MCF 10A (cell line): ENCODE results near the gene NSF. TPM values are rescaled to one million over a fixed set of nuclear protein-coding genes. Genes with fewer than 3 reads are reported as not detected.
A peak's percentile ranks its signal among the peaks of the same experiment; 100 is the strongest.

Source experiments
- BruUV-seq: library from RNA; stranded (reverse); fragments of 400-500 nt; replicated peaks from 2 replicates; lab custom pipeline; 2021; lab: Mats Ljungman, UMichigan
- CTCF ChIA-PET: fragments of 300-600 bp; sonication (Branson Sonifier 250); formaldehyde crosslinking; extraction: SDS; loops from one replicate; lab custom pipeline; 2021; ENCODE audit warnings: antibody characterized with exemption, inconsistent platforms; lab: Yijun Ruan, JAX
- POLR2A ChIA-PET: fragments of 300-600, 350-650 bp; sonication (Branson Sonifier 250); formaldehyde crosslinking; extraction: SDS; loops from one replicate; lab custom pipeline; 2020; ENCODE audit warnings: antibody characterized with exemption, inconsistent platforms; lab: Yijun Ruan, JAX
- DNase-seq: peaks from one replicate; pipeline ENCODE4 v3.0.0-alpha.2; 2018; ENCODE audit not compliant: unreplicated experiment
- H3K27ac Mint-ChIP-seq: one replicate; pipeline ENCODE4 v1.8.0; 2022; ENCODE audit warnings: mild to moderate bottlenecking, low read depth, mixed read lengths; ENCODE audit not compliant: unreplicated experiment
- H3K27me3 Mint-ChIP-seq: one replicate; pipeline ENCODE4 v1.8.0; 2022; ENCODE audit warnings: mixed read lengths; ENCODE audit not compliant: insufficient read depth, unreplicated experiment
- H3K36me3 Mint-ChIP-seq: one replicate; pipeline ENCODE4 v1.8.0; 2022; ENCODE audit warnings: mild to moderate bottlenecking, moderate library complexity, mixed read lengths; ENCODE audit not compliant: insufficient read depth, unreplicated experiment
- H3K4me1 Mint-ChIP-seq: one replicate; pipeline ENCODE4 v1.8.0; 2022; ENCODE audit warnings: mixed read lengths; ENCODE audit not compliant: insufficient read depth, unreplicated experiment
- H3K4me3 Mint-ChIP-seq: one replicate; pipeline ENCODE4 v1.8.0; 2022; ENCODE audit warnings: mild to moderate bottlenecking, moderate library complexity, mixed read lengths; ENCODE audit not compliant: unreplicated experiment
- H3K9me3 Mint-ChIP-seq: one replicate; pipeline ENCODE4 v1.8.0; 2022; ENCODE audit warnings: mixed read lengths; ENCODE audit not compliant: unreplicated experiment
- intact Hi-C: fragments of 100-400 bp; cut with micrococcal nuclease; formaldehyde crosslinking; loops from 2 replicates; pipeline ENCODE4 v1.14.1; 2022
- total RNA-seq: library from RNA; stranded (reverse); gene quantifications from 2 replicates; pipeline ENCODE4 v1.2.3, GENCODE V29; 2022
- TF ChIP-seq, protein P1 (sequence below): fragments of 200-600 bp; IDR thresholded peaks from one replicate; pipeline ENCODE4 v1.8.0; 2022; ENCODE audit warnings: antibody characterized with exemption, mild to moderate bottlenecking; ENCODE audit not compliant: unreplicated experiment

Gene NSF
- total RNA-seq, 1 experiment from 2014 or later = 21.1 TPM

DNA sequence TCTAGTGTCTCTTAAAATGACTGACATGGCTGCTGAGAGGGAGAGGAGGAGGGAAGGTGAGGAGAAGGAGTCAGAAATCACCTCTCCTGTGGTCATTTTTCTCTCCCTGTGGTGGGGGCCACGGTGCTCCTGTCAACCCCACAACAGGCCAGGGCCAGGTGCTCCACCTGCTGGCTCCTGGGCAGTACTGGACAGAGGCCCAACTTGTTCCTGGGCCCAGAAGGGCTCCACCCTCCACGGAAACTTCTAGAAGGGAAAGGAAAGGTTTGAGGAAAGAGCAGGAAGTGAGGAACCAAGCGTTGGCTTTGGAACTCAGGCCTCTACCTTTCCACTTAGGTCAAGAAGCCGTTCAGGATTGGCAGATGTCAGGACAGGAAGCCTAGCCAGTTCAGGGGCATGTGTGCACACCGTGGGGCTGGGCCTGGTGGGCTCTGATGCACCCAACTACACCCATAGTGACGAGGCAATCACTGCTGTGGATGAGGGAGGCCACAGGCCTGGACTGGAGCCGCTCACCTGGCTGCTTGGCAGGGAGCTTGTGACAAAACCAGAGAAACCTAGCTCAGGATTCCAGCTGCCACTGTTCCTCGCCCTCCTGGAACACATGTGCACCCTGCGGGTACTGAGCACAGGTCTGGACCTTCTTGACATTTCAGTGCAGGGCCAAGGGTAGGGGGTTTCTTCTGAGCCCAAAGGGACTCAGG, 191.9 kb downstream of the NSF start:
- intact Hi-C loops = no loop called here
- Mint-ChIP-seq H3K4me1 (peaks cover 6% of the 10 kb centered on the region), H3K27ac (no peak overlapping the region), H3K4me3 (no peak overlapping the region), H3K9me3 (no peaks in the 10 kb centered on the region), H3K27me3 (no peaks in the 10 kb centered on the region), H3K36me3 (no peaks in the 10 kb centered on the region)
- DNase-seq = peak; percentile 68
- no TSS peak for BruUV-seq
- ChIA-PET POLR2A (no interaction called here), CTCF (interaction anchor here (0.6 to 1.0 kb wide), 3 partner anchors 15 to 17 kb away, joined by 3 read pairs; no protein-coding TSS in a partner anchor)
- TF ChIP-seq, protein P1, sequence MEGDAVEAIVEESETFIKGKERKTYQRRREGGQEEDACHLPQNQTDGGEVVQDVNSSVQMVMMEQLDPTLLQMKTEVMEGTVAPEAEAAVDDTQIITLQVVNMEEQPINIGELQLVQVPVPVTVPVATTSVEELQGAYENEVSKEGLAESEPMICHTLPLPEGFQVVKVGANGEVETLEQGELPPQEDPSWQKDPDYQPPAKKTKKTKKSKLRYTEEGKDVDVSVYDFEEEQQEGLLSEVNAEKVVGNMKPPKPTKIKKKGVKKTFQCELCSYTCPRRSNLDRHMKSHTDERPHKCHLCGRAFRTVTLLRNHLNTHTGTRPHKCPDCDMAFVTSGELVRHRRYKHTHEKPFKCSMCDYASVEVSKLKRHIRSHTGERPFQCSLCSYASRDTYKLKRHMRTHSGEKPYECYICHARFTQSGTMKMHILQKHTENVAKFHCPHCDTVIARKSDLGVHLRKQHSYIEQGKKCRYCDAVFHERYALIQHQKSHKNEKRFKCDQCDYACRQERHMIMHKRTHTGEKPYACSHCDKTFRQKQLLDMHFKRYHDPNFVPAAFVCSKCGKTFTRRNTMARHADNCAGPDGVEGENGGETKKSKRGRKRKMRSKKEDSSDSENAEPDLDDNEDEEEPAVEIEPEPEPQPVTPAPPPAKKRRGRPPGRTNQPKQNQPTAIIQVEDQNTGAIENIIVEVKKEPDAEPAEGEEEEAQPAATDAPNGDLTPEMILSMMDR = peak; percentile 82

DNA sequence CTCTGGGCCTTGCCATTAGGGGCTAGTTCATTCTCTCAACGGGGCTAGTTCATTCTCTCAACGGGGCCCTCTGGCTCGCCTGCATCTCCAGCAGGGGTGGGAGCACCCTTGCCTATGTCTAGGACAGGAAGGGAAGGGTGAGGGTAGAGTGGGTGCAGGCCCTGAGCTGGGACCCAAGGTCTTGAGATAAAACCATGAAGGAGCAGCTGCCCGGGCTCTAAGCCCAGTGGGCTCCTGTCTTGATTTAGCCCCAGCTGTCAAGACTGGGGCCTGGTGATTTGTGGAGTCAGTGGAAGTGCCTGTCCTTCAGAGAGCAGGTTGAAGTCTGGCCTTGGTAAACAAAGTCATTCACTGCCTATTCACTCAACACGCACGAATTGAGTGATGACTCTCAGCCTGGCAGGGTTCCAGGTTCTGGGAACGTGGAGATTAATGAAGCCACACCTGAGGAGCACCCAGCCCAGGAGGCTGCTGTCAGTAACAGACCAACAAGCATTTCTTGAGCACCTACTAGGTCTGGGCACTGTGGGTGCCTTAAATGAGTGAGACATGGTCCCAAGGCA, 192.6 kb downstream of the NSF start:
- peak; percentile 37 for DNase-seq
- BruUV-seq = no TSS peak
- H3K4me3 Mint-ChIP-seq = no peak overlapping the region
- ChIA-PET POLR2A (no interaction called here), CTCF (interaction anchor here (0.6 to 1.0 kb wide), 4 partner anchors 15 to 27 kb away, joined by 3 read pairs; no protein-coding TSS in a partner anchor)
- H3K27me3 Mint-ChIP-seq = no peaks in the 10 kb centered on the region
- TF ChIP-seq, protein P1 = no peak
- H3K4me1 Mint-ChIP-seq = peaks cover 6% of the 10 kb centered on the region
- H3K9me3 Mint-ChIP-seq = no peaks in the 10 kb centered on the region
- H3K27ac Mint-ChIP-seq = no peak overlapping the region
- no peaks in the 10 kb centered on the region for H3K36me3 Mint-ChIP-seq
- intact Hi-C loops = no loop called here

DNA sequence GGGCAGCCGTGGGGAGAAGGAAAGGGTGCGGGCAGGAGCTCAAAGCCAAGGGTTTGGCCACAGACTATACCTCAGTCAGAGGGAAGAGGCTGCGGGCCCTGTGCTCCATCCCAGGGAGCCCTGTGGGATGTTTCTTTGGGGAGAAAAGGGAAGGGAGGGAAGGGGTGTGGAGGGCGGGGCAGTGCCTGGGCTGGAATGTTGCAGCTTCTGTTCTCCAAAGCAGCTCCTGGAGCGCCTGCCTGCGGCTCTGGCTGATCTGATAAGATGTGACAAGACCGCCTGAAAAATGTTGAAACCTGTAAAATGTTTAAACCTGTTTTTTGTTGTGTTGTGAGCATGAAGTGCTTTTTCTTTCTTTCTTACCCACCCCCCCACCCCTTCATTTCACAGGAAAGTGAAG, 195.2 kb downstream of the NSF start:
- no peaks in the 10 kb centered on the region for H3K36me3 Mint-ChIP-seq
- ChIA-PET CTCF (interaction anchor here (1.3 kb wide), 1 partner anchor 49 kb away, joined by 3 read pairs; no protein-coding TSS in a partner anchor), POLR2A (no interaction called here)
- BruUV-seq = no TSS peak
- H3K9me3 Mint-ChIP-seq = no peaks in the 10 kb centered on the region
- H3K4me1 Mint-ChIP-seq = peaks cover 6% of the 10 kb centered on the region
- TF ChIP-seq, protein P1 = no peak
- H3K4me3 Mint-ChIP-seq = no peak overlapping the region
- intact Hi-C loops = no loop called here
- peaks cover 2% of the 10 kb centered on the region for H3K27me3 Mint-ChIP-seq
- no peak overlapping the region for H3K27ac Mint-ChIP-seq
- DNase-seq = no peak

DNA sequence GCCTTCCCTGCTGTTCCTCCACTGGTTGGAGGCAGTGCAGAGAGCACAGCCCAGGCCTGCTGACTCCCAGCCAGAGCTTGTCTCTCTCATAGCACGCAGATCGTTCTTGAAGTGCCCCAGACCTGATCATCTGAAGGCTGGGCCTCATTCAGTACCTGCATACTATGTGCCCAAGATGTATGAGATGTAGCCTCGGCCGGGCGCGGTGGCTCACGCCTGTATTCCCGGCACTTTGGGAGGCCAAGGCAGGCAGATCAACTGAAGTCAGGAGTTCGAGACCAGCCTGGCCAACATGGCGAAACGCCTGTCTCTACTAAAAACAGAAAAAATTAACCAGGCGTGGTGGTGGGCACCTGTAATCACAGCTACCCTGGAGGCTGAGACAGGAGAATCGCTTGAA, 197.0 kb downstream of the NSF start:
- BruUV-seq = no TSS peak
- Mint-ChIP-seq H3K9me3 (no peaks in the 10 kb centered on the region), H3K4me1 (peaks cover under 1% of the 10 kb centered on the region), H3K27ac (no peak overlapping the region), H3K36me3 (no peaks in the 10 kb centered on the region), H3K27me3 (peaks cover 15% of the 10 kb centered on the region), H3K4me3 (no peak overlapping the region)
- POLR2A ChIA-PET = no interaction called here
- no peak for DNase-seq
- TF ChIP-seq, protein P1 = no peak
- CTCF ChIA-PET = no interaction called here
- intact Hi-C loops = no loop called here
